OCI-LY1 (cell line): ENCODE measurements around the gene HTRA3.

Experiments
- H2AFZ ChIP-seq: fragments of 200-600 bp; sonication (generic), shearing (Covaris generic); 2 replicates; pipeline ENCODE4 v1.6.0; 2014; ENCODE audit warnings: antibody characterized with exemption, mild to moderate bottlenecking, low read length
- H3F3A ChIP-seq: fragments of 200-600 bp; sonication (generic), shearing (Covaris generic); 2 replicates; pipeline ENCODE4 v1.6.0; 2014; ENCODE audit warnings: mild to moderate bottlenecking, antibody characterized with exemption, low read length, moderate library complexity; ENCODE audit not compliant: insufficient read depth
- H3K27ac ChIP-seq: fragments of 200-600 bp; sonication (generic); 2 replicates; pipeline ENCODE4 v1.5.1; 2014; ENCODE audit warnings: low read length, mixed run types, mild to moderate bottlenecking, low read depth; ENCODE audit not compliant: poor library complexity, severe bottlenecking
- H3K27me3 ChIP-seq: fragments of 200-600 bp; sonication (generic); 2 replicates; pipeline ENCODE4 v1.6.0; 2014; ENCODE audit warnings: antibody characterized with exemption, mild to moderate bottlenecking, low read length, moderate library complexity; ENCODE audit not compliant: insufficient read depth
- H3K36me3 ChIP-seq: fragments of 200-600 bp; sonication (generic); 2 replicates; pipeline ENCODE4 v1.6.1; 2014; ENCODE audit warnings: mild to moderate bottlenecking, antibody characterized with exemption, low read length, moderate library complexity, mixed read lengths; ENCODE audit not compliant: insufficient read depth
- H3K4me1 ChIP-seq: fragments of 200-600 bp; sonication (generic); 2 replicates; pipeline ENCODE4 v1.5.1; 2014; ENCODE audit warnings: mild to moderate bottlenecking, low read length, moderate library complexity; ENCODE audit not compliant: insufficient read depth, severe bottlenecking
- H3K4me2 ChIP-seq: fragments of 200-600 bp; sonication (generic), shearing (Covaris generic); 2 replicates; pipeline ENCODE4 v1.6.1; 2014; ENCODE audit warnings: low read length
- H3K4me3 ChIP-seq: fragments of 200-600 bp; sonication (generic); 2 replicates; pipeline ENCODE4 v1.5.1; 2014; ENCODE audit warnings: low read length, low read depth, mild to moderate bottlenecking, mixed read lengths; ENCODE audit not compliant: poor library complexity, severe bottlenecking
- H3K79me2 ChIP-seq: fragments of 200-600 bp; shearing (Covaris generic); 2 replicates; pipeline ENCODE4 v1.6.1; 2016; ENCODE audit warnings: mixed run types, low read length, mixed read lengths; ENCODE audit not compliant: insufficient read depth
- H3K9ac ChIP-seq: fragments of 200-600 bp; sonication (generic), shearing (Covaris generic); 2 replicates; pipeline ENCODE4 v1.6.1; 2014; ENCODE audit warnings: mild to moderate bottlenecking, low read length, mixed read lengths
- H3K9me2 ChIP-seq: fragments of 200-600 bp; sonication (generic), shearing (Covaris generic); 2 replicates; pipeline ENCODE4 v1.6.1; 2014; ENCODE audit warnings: low read depth, mild to moderate bottlenecking, low read length, mixed read lengths
- H3K9me3 ChIP-seq: fragments of 200-600 bp; shearing (Covaris generic); 2 replicates; pipeline ENCODE4 v1.6.1; 2014; ENCODE audit warnings: low read length, mixed read lengths
- H4K20me1 ChIP-seq: fragments of 200-600 bp; sonication (generic), shearing (Covaris generic); 2 replicates; pipeline ENCODE4 v1.6.0; 2016; ENCODE audit warnings: mild to moderate bottlenecking, low read length; ENCODE audit not compliant: insufficient read depth
- CTCF ChIP-seq: fragments of 200-600 bp; sonication (generic), shearing (Covaris generic); IDR thresholded peaks from 2 replicates; pipeline ENCODE4 v1.5.1; 2017; ENCODE audit warnings: mild to moderate bottlenecking, antibody characterized with exemption, low read length, moderate library complexity, mixed read lengths
- EZH2 ChIP-seq: fragments of 200-600 bp; sonication (generic), shearing (Covaris generic); IDR thresholded peaks from 2 replicates; pipeline ENCODE4 v1.8.0; 2017; ENCODE audit warnings: borderline replicate concordance, mixed run types, mild to moderate bottlenecking, antibody characterized with exemption, low read length, moderate library complexity, mixed read lengths

HTRA3 gene

GRCh38 chr4:8321220-8321619, 51.7 kb downstream of the HTRA3 start:
- Histone ChIP-seq H3K36me3 (no peaks in the 10 kb centered on the region), H3K4me3 (no peak overlapping the region), H3K9me3 (no peaks in the 10 kb centered on the region), H3K27ac (no peak overlapping the region), H2AFZ (no peak overlapping the region), H3K79me2 (no peaks in the 10 kb centered on the region), H3K4me2 (no peak overlapping the region), H3F3A (no peaks in the 10 kb centered on the region), H3K27me3 (no peaks in the 10 kb centered on the region), H3K9me2 (no peaks in the 10 kb centered on the region), H3K9ac (no peak overlapping the region), H4K20me1 (no peaks in the 10 kb centered on the region), H3K4me1 (peaks cover 40% of the 10 kb centered on the region)
- no peak for TF ChIP-seq CTCF
- no peak for TF ChIP-seq EZH2

GRCh38 chr4:8321771-8322170, 52.2 kb downstream of the HTRA3 start:
- Histone ChIP-seq H3K27me3 (no peaks in the 10 kb centered on the region), H3K36me3 (no peaks in the 10 kb centered on the region), H3K79me2 (no peaks in the 10 kb centered on the region), H3K9me3 (no peaks in the 10 kb centered on the region), H4K20me1 (no peaks in the 10 kb centered on the region), H3K4me3 (no peak overlapping the region), H3F3A (no peaks in the 10 kb centered on the region), H3K4me1 (peaks cover 35% of the 10 kb centered on the region), H3K9ac (no peak overlapping the region), H3K27ac (no peak overlapping the region), H3K9me2 (no peaks in the 10 kb centered on the region), H2AFZ (no peak overlapping the region), H3K4me2 (no peak overlapping the region)
- TF ChIP-seq EZH2 (no peak), CTCF (no peak)

- no peak overlapping the region for H3K27ac ChIP-seq
- TF ChIP-seq EZH2: no peak
- no peak for TF ChIP-seq CTCF
- H3K9me2 ChIP-seq: no peaks in the 10 kb centered on the region
- peaks cover 22% of the 10 kb centered on the region for H3K4me1 ChIP-seq
- no peaks in the 10 kb centered on the region for H4K20me1 ChIP-seq
- H3K79me2 ChIP-seq: no peaks in the 10 kb centered on the region
- H3F3A ChIP-seq: no peaks in the 10 kb centered on the region
- no peak overlapping the region for H3K4me3 ChIP-seq
- H3K9me3 ChIP-seq: no peaks in the 10 kb centered on the region
- no peaks in the 10 kb centered on the region for H3K36me3 ChIP-seq
- H2AFZ ChIP-seq: no peak overlapping the region
- no peak overlapping the region for H3K9ac ChIP-seq
- H3K4me2 ChIP-seq: no peak overlapping the region
- H3K27me3 ChIP-seq: no peaks in the 10 kb centered on the region
Observed at GRCh38 chr4:8322794-8323704, 53.5 kb downstream of the HTRA3 start.
